Inferior parietal cortex (tissue), 1 donor: Measurements from ENCODE around the gene FAM153A.
"Not testable (repeated sequence)": the region's sequence is repeated elsewhere in the genome, so short reads cannot be mapped to it uniquely, and the experiment has no call there.

ENCODE experiments used
- DNase-seq: peaks from one replicate; pipeline ENCODE4 v3.0.0-alpha.2; 2016; ENCODE audit errors: extremely low spot score

The FAM153A gene

GRCh38 chr5:177724858-177725257, 57.8 kb downstream of the FAM153A start:
- not testable (repeated sequence) for DNase-seq

GRCh38 chr5:177723831-177724485, 58.7 kb downstream of the FAM153A start:
- not testable (repeated sequence) for DNase-seq

GRCh38 chr5:177722829-177723228, 59.9 kb downstream of the FAM153A start:
- DNase-seq: not testable (repeated sequence)

GRCh38 chr5:177719989-177720388, 62.7 kb downstream of the FAM153A start:
- DNase-seq: not testable (repeated sequence)

- DNase-seq: not testable (repeated sequence)
These were observed 67.3 kb downstream of the FAM153A start for GRCh38 chr5:177715423-177715822.

- not testable (repeated sequence) for DNase-seq
These were observed 86.6 kb downstream of the FAM153A start for GRCh38 chr5:177696100-177696499.

- DNase-seq: not testable (repeated sequence)
These were observed 87.3 kb downstream of the FAM153A start for GRCh38 chr5:177695356-177695930.

GRCh38 chr5:177694518-177694835, 88.2 kb downstream of the FAM153A start:
- not testable (repeated sequence) for DNase-seq

- not testable (repeated sequence) for DNase-seq
These were observed 88.8 kb downstream of the FAM153A start for GRCh38 chr5:177693671-177694517.

GRCh38 chr5:177692969-177693368, 89.7 kb downstream of the FAM153A start:
- DNase-seq: not testable (repeated sequence)

- not testable (repeated sequence) for DNase-seq
These were observed 90.2 kb downstream of the FAM153A start for GRCh38 chr5:177692507-177692906.

- DNase-seq: not testable (repeated sequence)
These were observed 93.6 kb downstream of the FAM153A start for GRCh38 chr5:177689011-177689610.

GRCh38 chr5:177688091-177688490, 94.6 kb downstream of the FAM153A start:
- not testable (repeated sequence) for DNase-seq

- not testable (repeated sequence) for DNase-seq
These were observed 100.8 kb downstream of the FAM153A start for GRCh38 chr5:177681920-177682319.
